Ascending aorta (tissue), 2 donors: ENCODE data around the gene PNMA8A. TPM values are rescaled to one million over a fixed set of nuclear protein-coding genes. Genes with fewer than 3 reads are reported as not detected.

Experiments used
- DNase-seq, 2 donors: peaks; one replicate each; pipeline ENCODE4 v3.0.0-alpha.2; 2019; ENCODE audit warnings: low spot score in 2 of 2
- H3K27ac ChIP-seq, 2 donors: fragments of 200-600 bp; sonication (generic); one replicate each; pipeline ENCODE4 v1.5.1; 2016 to 2017; ENCODE audit warnings: mild to moderate bottlenecking in 1 of 2
- H3K27me3 ChIP-seq: fragments of 200-600 bp; sonication (generic); one replicate; pipeline ENCODE4 v1.5.1; 2017
- H3K36me3 ChIP-seq, 2 donors: fragments of 200-600 bp; sonication (generic); one replicate each; pipeline ENCODE4 v1.5.1; 2016
- H3K4me1 ChIP-seq, 2 donors: fragments of 200-600 bp; sonication (generic); one replicate each; pipeline ENCODE4 v1.5.1; 2016 to 2017; ENCODE audit warnings: mild to moderate bottlenecking in 1 of 2
- H3K4me3 ChIP-seq, 2 donors: fragments of 200-600 bp; sonication (generic); one replicate each; pipeline ENCODE4 v1.5.1; 2016 to 2017; ENCODE audit warnings: mild to moderate bottlenecking in 1 of 2
- H3K9me3 ChIP-seq, 2 donors: fragments of 200-600 bp; sonication (generic); one replicate each; pipeline ENCODE4 v1.5.1; 2016
- intact Hi-C: fragments of 100-400 bp; cut with DNase I; formaldehyde crosslinking; loops from one replicate; pipeline ENCODE4 v1.15.1; 2023
- total RNA-seq: library from RNA; depleted of rRNA; stranded (reverse); fragments of >200 nt; gene quantifications from one replicate; pipeline ENCODE4 v1.1.0, GENCODE V29; 2016
- TF ChIP-seq, protein P1 (sequence below), 3 experiments: fragments of 200-600 bp in 2 of 3; fragments of 450-650 bp in 1 of 3; sonication (generic) in 2 of 3; IDR thresholded peaks; one replicate each; pipeline ENCODE4 v1.5.1; 2016 to 2019; ENCODE audit warnings: antibody characterized with exemption in 3 of 3, mild to moderate bottlenecking in 1 of 3, moderate library complexity in 1 of 3

PNMA8A gene
- total RNA-seq, 1 donor from 2014 or later = 0.53 TPM

DNA sequence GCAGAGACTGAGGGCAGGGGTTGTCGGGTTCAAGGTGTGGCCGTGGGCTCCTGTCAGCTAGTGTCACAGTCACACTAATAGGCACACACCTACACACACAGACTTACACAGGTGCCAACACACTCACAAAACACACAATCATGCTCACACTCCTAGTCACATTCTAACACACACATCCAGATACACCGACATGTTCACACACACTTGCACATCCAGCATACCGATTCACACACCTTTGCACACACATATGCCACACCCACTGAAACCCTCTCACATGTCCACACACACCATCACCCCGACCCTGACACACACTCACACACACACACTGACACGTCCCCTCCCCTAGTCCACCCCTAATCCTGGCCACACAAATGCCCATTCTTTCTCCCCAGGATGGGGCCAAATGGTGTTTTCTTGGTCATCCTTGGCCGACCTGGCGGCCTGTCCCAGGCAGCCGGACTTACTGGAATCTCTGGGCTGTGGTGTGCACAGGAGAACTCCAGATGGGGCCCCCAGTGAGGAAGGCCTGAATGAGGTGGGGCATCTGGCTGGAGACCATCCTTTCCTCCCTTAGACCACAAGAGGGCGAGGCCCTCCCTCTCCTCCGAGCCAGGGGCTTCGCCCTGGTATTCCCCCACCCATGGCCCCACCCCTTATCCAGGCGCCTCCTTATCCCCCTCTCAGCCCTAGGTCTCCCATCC lies 43.4 kb upstream of the PNMA8A start:
- H3K9me3 ChIP-seq = peaks cover 0 to 6% of the 10 kb centered on the region in 2 donors
- H3K27ac ChIP-seq = no peak overlapping the region
- TF ChIP-seq, protein P1, sequence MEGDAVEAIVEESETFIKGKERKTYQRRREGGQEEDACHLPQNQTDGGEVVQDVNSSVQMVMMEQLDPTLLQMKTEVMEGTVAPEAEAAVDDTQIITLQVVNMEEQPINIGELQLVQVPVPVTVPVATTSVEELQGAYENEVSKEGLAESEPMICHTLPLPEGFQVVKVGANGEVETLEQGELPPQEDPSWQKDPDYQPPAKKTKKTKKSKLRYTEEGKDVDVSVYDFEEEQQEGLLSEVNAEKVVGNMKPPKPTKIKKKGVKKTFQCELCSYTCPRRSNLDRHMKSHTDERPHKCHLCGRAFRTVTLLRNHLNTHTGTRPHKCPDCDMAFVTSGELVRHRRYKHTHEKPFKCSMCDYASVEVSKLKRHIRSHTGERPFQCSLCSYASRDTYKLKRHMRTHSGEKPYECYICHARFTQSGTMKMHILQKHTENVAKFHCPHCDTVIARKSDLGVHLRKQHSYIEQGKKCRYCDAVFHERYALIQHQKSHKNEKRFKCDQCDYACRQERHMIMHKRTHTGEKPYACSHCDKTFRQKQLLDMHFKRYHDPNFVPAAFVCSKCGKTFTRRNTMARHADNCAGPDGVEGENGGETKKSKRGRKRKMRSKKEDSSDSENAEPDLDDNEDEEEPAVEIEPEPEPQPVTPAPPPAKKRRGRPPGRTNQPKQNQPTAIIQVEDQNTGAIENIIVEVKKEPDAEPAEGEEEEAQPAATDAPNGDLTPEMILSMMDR (IDR thresholded peaks at IDR 0.05) = no peak
- peaks cover 3 to 10% of the 10 kb centered on the region in 2 donors for H3K4me1 ChIP-seq
- intact Hi-C loops = loop anchor here (5.0 kb wide), 1 partner anchor 162 kb away; no protein-coding TSS in a partner anchor
- DNase-seq = no peak
- H3K36me3 ChIP-seq = no peaks in the 10 kb centered on the region
- no peak overlapping the region for H3K4me3 ChIP-seq
- H3K27me3 ChIP-seq = no peaks in the 10 kb centered on the region

- Histone ChIP-seq H3K4me1 (peaks cover 3 to 14% of the 10 kb centered on the region in 2 donors), H3K9me3 (peaks cover 0 to 6% of the 10 kb centered on the region in 2 donors), H3K36me3 (no peaks in the 10 kb centered on the region), H3K27ac (peak overlapping the region in 1 of 2 donors; percentile 5), H3K27me3 (no peaks in the 10 kb centered on the region), H3K4me3 (peak overlapping the region in 1 of 2 donors; percentile 13)
- intact Hi-C loops = loop anchor here (1.0 to 5.0 kb wide), 4 partner anchors 25 to 233 kb away; no protein-coding TSS in a partner anchor
- DNase-seq = peak in 1 of 2 donors; percentile 85
- TF ChIP-seq, protein P1 (IDR thresholded peaks at IDR 0.05) = peak; percentile 97 to 99 (median 98)
Measured at GRCh38 chr19:46513461-46514236, 42.3 kb upstream of the PNMA8A start.

GRCh38 chr19:46511237-46511636 lies 39.9 kb upstream of the PNMA8A start:
- DNase-seq = no peak
- Histone ChIP-seq H3K36me3 (no peaks in the 10 kb centered on the region), H3K9me3 (peaks cover 0 to 6% of the 10 kb centered on the region in 2 donors), H3K27me3 (no peaks in the 10 kb centered on the region), H3K4me1 (peaks cover 3 to 27% of the 10 kb centered on the region in 2 donors), H3K27ac (no peak overlapping the region), H3K4me3 (no peak overlapping the region)
- TF ChIP-seq, protein P1 (IDR thresholded peaks at IDR 0.05) = no peak
- intact Hi-C loops = loop anchor here (5.0 kb wide), 1 partner anchor 159 kb away; no protein-coding TSS in a partner anchor

GRCh38 chr19:46508206-46508605 lies 36.8 kb upstream of the PNMA8A start:
- intact Hi-C loops = no loop called here
- Histone ChIP-seq H3K4me3 (peak overlapping the region in 1 of 2 donors; percentile 33), H3K36me3 (no peaks in the 10 kb centered on the region), H3K27me3 (no peaks in the 10 kb centered on the region), H3K9me3 (peaks cover 0 to 6% of the 10 kb centered on the region in 2 donors), H3K4me1 (peaks cover 0 to 23% of the 10 kb centered on the region in 2 donors), H3K27ac (no peak overlapping the region)
- no peak for DNase-seq
- TF ChIP-seq, protein P1 (IDR thresholded peaks at IDR 0.05) = no peak

- no peak for DNase-seq
- no peaks in the 10 kb centered on the region for H3K9me3 ChIP-seq
- TF ChIP-seq, protein P1 (IDR thresholded peaks at IDR 0.05) = no peak
- intact Hi-C loops = no loop called here
- H3K4me1 ChIP-seq = peaks cover 0 to 16% of the 10 kb centered on the region in 2 donors
- H3K27me3 ChIP-seq = no peaks in the 10 kb centered on the region
- H3K36me3 ChIP-seq = no peaks in the 10 kb centered on the region
- no peak overlapping the region for H3K4me3 ChIP-seq
- no peak overlapping the region for H3K27ac ChIP-seq
Measured at GRCh38 chr19:46503848-46504453, 32.6 kb upstream of the PNMA8A start.
